Right lobe of liver (tissue), 4 donors: Measurements from ENCODE around the gene MID1.

Experiments used
- CTCF ChIP-seq, 4 donors: fragments of 200-600 bp in 3 of 4; fragments of 450-650 bp in 1 of 4; IDR thresholded peaks; one replicate each; pipeline versions ENCODE4 v1.5.1 to v1.8.0; 2016 to 2022; ENCODE audit warnings: antibody characterized with exemption in 4 of 4, mild to moderate bottlenecking in 2 of 4
- POLR2A ChIP-seq: fragments of 450-650 bp; IDR thresholded peaks from one replicate; pipeline ENCODE4 v1.6.1; 2017; ENCODE audit warnings: antibody characterized with exemption, mild to moderate bottlenecking
- donor health status: DM: no; HTN: no; CAD: no.
- donor health status: DM: no; HTN: no; CAD: no.
- donor health status: DM: no; HTN: yes; CAD: no.

- peak in 2 of 4 donors; percentile 10 to 27 for TF ChIP-seq CTCF (IDR thresholded peaks at IDR 0.05)
- no peak for TF ChIP-seq POLR2A
Observed at GRCh38 chrX:10589098-10589497, 31.3 kb downstream of the MID1 start.
